ENCODE measurements around the gene GSX2. TPM values are rescaled to one million over a fixed set of nuclear protein-coding genes. Genes with fewer than 3 reads are reported as not detected.

GSX2 gene
- total RNA-seq, 1 experiment from 2014 or later = not detected

- no peaks in the 10 kb centered on the region for H3K9me3 ChIP-seq
- Mint-ChIP-seq H3K27me3 (ENCODE audit: insufficient read depth, unreplicated experiment) (no peaks in the 10 kb centered on the region), H3K36me3 (ENCODE audit: insufficient read depth, unreplicated experiment) (no peaks in the 10 kb centered on the region), H3K4me3 (ENCODE audit: unreplicated experiment) (no peak overlapping the region), H3K27ac (ENCODE audit: unreplicated experiment) (no peak overlapping the region), H3K9me3 (ENCODE audit: unreplicated experiment) (no peaks in the 10 kb centered on the region), H3K4me1 (ENCODE audit: low read depth, unreplicated experiment) (peaks cover 10% of the 10 kb centered on the region)
- DNase-seq = no peak
- H3K4me1 ChIP-seq = peaks cover 9% of the 10 kb centered on the region; the same call in 1 of the 2 replicates
- no peaks in the 10 kb centered on the region for H3K36me3 ChIP-seq (ENCODE audit: control insufficient read depth, insufficient read depth, low read length)
- H3K27me3 ChIP-seq (replicated peaks; ENCODE audit: control insufficient read depth, insufficient read depth, low read length) = no peaks in the 10 kb centered on the region
- intact Hi-C loops (cut with micrococcal nuclease; ENCODE audit: unreplicated experiment) = no loop called here
- no peak overlapping the region for H3K4me3 ChIP-seq (ENCODE audit: low read depth, low read length)
- BruUV-seq (replicated peaks) = no TSS peak
- POLR2A ChIA-PET = no interaction called here
- CTCF ChIA-PET = no interaction called here
- no peak for TF ChIP-seq CTCF (IDR thresholded peaks at IDR 0.05; ENCODE audit: insufficient read depth in 1 of 2, low read depth in 1 of 2, low read length in 1 of 2, severe bottlenecking in 1 of 2, unreplicated experiment in 1 of 2)
Measured at GRCh38 chr4:54095110-54095825, 4.7 kb upstream of the GSX2 start.

- ChIA-PET CTCF (no interaction called here), POLR2A (no interaction called here)
- Histone ChIP-seq H3K9me3 (no peaks in the 10 kb centered on the region), H3K4me1 (peaks cover 9% of the 10 kb centered on the region; the same call in 1 of the 2 replicates), H3K36me3 (ENCODE audit: control insufficient read depth, insufficient read depth, low read length) (no peaks in the 10 kb centered on the region), H3K4me3 (ENCODE audit: low read depth, low read length) (no peak overlapping the region), H3K27me3 (replicated peaks; ENCODE audit: control insufficient read depth, insufficient read depth, low read length) (no peaks in the 10 kb centered on the region)
- Mint-ChIP-seq H3K27ac (ENCODE audit: unreplicated experiment) (no peak overlapping the region), H3K4me3 (ENCODE audit: unreplicated experiment) (no peak overlapping the region), H3K4me1 (ENCODE audit: low read depth, unreplicated experiment) (peaks cover 5% of the 10 kb centered on the region), H3K36me3 (ENCODE audit: insufficient read depth, unreplicated experiment) (no peaks in the 10 kb centered on the region), H3K9me3 (ENCODE audit: unreplicated experiment) (no peaks in the 10 kb centered on the region), H3K27me3 (ENCODE audit: insufficient read depth, unreplicated experiment) (peaks cover 3% of the 10 kb centered on the region)
- BruUV-seq (replicated peaks) = no TSS peak
- no peak for DNase-seq
- intact Hi-C loops (cut with micrococcal nuclease; ENCODE audit: unreplicated experiment) = no loop called here
- TF ChIP-seq CTCF (IDR thresholded peaks at IDR 0.05; ENCODE audit: insufficient read depth in 1 of 2, low read depth in 1 of 2, low read length in 1 of 2, severe bottlenecking in 1 of 2, unreplicated experiment in 1 of 2) = no peak
Measured at GRCh38 chr4:54096295-54096962, 3.5 kb upstream of the GSX2 start.

- no TSS peak for BruUV-seq (replicated peaks)
- no peak for DNase-seq
- POLR2A ChIA-PET = no interaction called here
- Histone ChIP-seq H3K4me1 (peaks cover 9% of the 10 kb centered on the region; the same call in 1 of the 2 replicates), H3K4me3 (ENCODE audit: low read depth, low read length) (no peak overlapping the region), H3K9me3 (no peaks in the 10 kb centered on the region), H3K36me3 (ENCODE audit: control insufficient read depth, insufficient read depth, low read length) (no peaks in the 10 kb centered on the region), H3K27me3 (replicated peaks; ENCODE audit: control insufficient read depth, insufficient read depth, low read length) (no peaks in the 10 kb centered on the region)
- TF ChIP-seq CTCF (IDR thresholded peaks at IDR 0.05; ENCODE audit: insufficient read depth in 1 of 2, low read depth in 1 of 2, low read length in 1 of 2, severe bottlenecking in 1 of 2, unreplicated experiment in 1 of 2) = no peak
- intact Hi-C loops (cut with micrococcal nuclease; ENCODE audit: unreplicated experiment) = no loop called here
- no peaks in the 10 kb centered on the region for H3K4me1 Mint-ChIP-seq (ENCODE audit: low read depth, unreplicated experiment)
- H3K4me3 Mint-ChIP-seq (ENCODE audit: unreplicated experiment) = no peak overlapping the region
- no peaks in the 10 kb centered on the region for H3K36me3 Mint-ChIP-seq (ENCODE audit: insufficient read depth, unreplicated experiment)
- peaks cover 9% of the 10 kb centered on the region for H3K27me3 Mint-ChIP-seq (ENCODE audit: insufficient read depth, unreplicated experiment)
- CTCF ChIA-PET = no interaction called here
- no peak overlapping the region for H3K27ac Mint-ChIP-seq (ENCODE audit: unreplicated experiment)
- H3K9me3 Mint-ChIP-seq (ENCODE audit: unreplicated experiment) = no peaks in the 10 kb centered on the region
Measured at GRCh38 chr4:54097152-54097551, 2.8 kb upstream of the GSX2 start.

Measured in Caco-2 (cell line).